Ovary (tissue), 9 donors: Measurements from ENCODE around the gene SUSD2. TPM values are rescaled to one million over a fixed set of nuclear protein-coding genes. Genes with fewer than 3 reads are reported as not detected.

ENCODE experiments used
- DNase-seq, 5 donors: peaks; one replicate each; pipeline ENCODE4 v3.0.0-alpha.2; 2019 to 2020
- H3K27ac ChIP-seq, 2 donors: fragments of 200-600 bp; one replicate each; pipeline versions ENCODE4 v1.5.1 to v1.8.0; 2019 to 2022
- H3K27me3 ChIP-seq: fragments of 200-600 bp; one replicate; pipeline ENCODE4 v1.8.0; 2022
- H3K36me3 ChIP-seq: fragments of 200-600 bp; sonication (generic); one replicate; pipeline ENCODE4 v1.5.1; 2019
- H3K4me1 ChIP-seq: one replicate; pipeline ENCODE4 v1.8.1; 2013; ENCODE audit warnings: mild to moderate bottlenecking, moderate library complexity; ENCODE audit not compliant: insufficient read depth
- H3K4me3 ChIP-seq: fragments of 200-600 bp; sonication (generic); one replicate; pipeline ENCODE4 v1.5.1; 2017
- H3K9me3 ChIP-seq, 2 donors: fragments of 200-600 bp in 1 of 2; sonication (generic) in 1 of 2; one replicate each; pipeline versions ENCODE4 v1.5.1 to v1.8.1; 2013 to 2019; ENCODE audit warnings: mild to moderate bottlenecking in 1 of 2, moderate library complexity in 1 of 2
- EP300 ChIP-seq: sonication (generic); formaldehyde crosslinking; IDR thresholded peaks from one replicate; pipeline ENCODE4 v1.6.1; 2017; ENCODE audit warnings: antibody characterized with exemption
- POLR2A ChIP-seq: fragments of 450-650 bp; IDR thresholded peaks from one replicate; pipeline ENCODE4 v1.6.1; 2017; ENCODE audit warnings: antibody characterized with exemption, mild to moderate bottlenecking, moderate library complexity
- WGBS, 3 donors: extraction: QIAGEN DNeasy Blood & Tissue Kit in 1 of 3; methylation state at CpG; one replicate each; pipeline versions ENCODE4 v1.1.5 to v1.1.7; 2013 to 2017; 5-methylcytosine and 5-hydroxymethylcytosine counted together
- intact Hi-C, 4 donors: fragments of 100-400 bp; cut with DNase I; formaldehyde crosslinking; loops; one replicate each; pipeline versions ENCODE4 v1.11.0 to v1.15.1; 2022 to 2023
- polyA plus RNA-seq, 2 donors: library from polyadenylated mRNA; stranded (reverse); fragments of 200-250 nt in 1 of 2; fragments of 350-450 nt in 1 of 2; fragmentation: Illumina TruSeq in 1 of 2; extraction: RNeasy Lipid Tissue Mini Kit (QIAGEN cat#74804) in 1 of 2; gene quantifications; one replicate each; pipeline ENCODE4 v1.2.3, GENCODE V29; 2013 to 2014
- total RNA-seq, 7 donors: library from RNA; depleted of rRNA in 2 of 7; stranded (reverse); fragments of >200 nt in 2 of 7; fragmentation: NEBNext Ultra II Directional in 3 of 7; extraction: Animal tissue kit (Norgen Biotek cat#: 25700) in 3 of 7; gene quantifications; one replicate each; pipeline versions ENCODE4 v1.1.0 to v1.2.4, GENCODE V29; 2016 to 2023
- TF ChIP-seq, protein P1 (sequence below), 3 donors: fragments of 450-650 bp in 2 of 3; fragments of 200-600 bp in 1 of 3; IDR thresholded peaks; one replicate each; pipeline versions ENCODE4 v1.5.1 to v1.8.0; 2016 to 2022; ENCODE audit warnings: antibody characterized with exemption in 3 of 3, mild to moderate bottlenecking in 1 of 3
- donor health status: DM: no; HTN: no; CAD: no; lungs with moderate emphysema.
- donor health status: DM: no; HTN: no; CAD: no.
- donor health status: Bipolar disorder and iron deficiency.
- donor health status: DM: yes; HTN: yes; CAD: no.
- donor health status: DM: no; HTN: no; CAD: no.
- donor health status: DM: yes; HTN: yes; CAD: no.

SUSD2 gene
- total and polyA plus RNA-seq, 9 donors = 0.45 to 4.1 (median 2.6) TPM

DNA sequence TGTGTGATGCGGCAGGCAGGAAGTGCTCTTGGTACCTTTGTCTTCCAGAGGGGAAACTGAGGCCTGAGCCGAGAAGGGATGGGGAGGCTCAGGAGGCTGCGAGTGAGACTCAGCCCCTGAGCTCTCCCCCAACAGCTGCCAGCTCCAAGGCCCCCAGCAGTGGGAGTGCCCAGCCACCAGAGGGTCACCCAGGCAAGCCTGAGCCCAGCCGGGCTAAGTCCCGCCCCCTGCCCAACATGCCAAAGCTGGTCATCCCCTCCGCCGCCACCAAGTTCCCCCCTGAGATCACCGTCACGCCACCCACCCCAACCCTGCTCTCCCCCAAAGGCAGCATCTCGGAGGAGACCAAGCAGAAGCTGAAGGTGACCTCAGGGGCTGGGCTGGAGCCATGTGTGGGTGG is 3.8 kb upstream of the SUSD2 start:
- H3K4me3 ChIP-seq = no peak overlapping the region
- H3K27me3 ChIP-seq = no peaks in the 10 kb centered on the region
- intact Hi-C loops = loop anchor here in 3 of 4 donors (5.0 to 10.0 kb wide), 2 partner anchors 70 to 223 kb away; no protein-coding TSS in a partner anchor
- H3K36me3 ChIP-seq = no peaks in the 10 kb centered on the region
- H3K27ac ChIP-seq = no peak overlapping the region
- DNase-seq = no peak
- H3K4me1 ChIP-seq = peaks cover 2% of the 10 kb centered on the region
- no peak for TF ChIP-seq EP300
- TF ChIP-seq, protein P1, sequence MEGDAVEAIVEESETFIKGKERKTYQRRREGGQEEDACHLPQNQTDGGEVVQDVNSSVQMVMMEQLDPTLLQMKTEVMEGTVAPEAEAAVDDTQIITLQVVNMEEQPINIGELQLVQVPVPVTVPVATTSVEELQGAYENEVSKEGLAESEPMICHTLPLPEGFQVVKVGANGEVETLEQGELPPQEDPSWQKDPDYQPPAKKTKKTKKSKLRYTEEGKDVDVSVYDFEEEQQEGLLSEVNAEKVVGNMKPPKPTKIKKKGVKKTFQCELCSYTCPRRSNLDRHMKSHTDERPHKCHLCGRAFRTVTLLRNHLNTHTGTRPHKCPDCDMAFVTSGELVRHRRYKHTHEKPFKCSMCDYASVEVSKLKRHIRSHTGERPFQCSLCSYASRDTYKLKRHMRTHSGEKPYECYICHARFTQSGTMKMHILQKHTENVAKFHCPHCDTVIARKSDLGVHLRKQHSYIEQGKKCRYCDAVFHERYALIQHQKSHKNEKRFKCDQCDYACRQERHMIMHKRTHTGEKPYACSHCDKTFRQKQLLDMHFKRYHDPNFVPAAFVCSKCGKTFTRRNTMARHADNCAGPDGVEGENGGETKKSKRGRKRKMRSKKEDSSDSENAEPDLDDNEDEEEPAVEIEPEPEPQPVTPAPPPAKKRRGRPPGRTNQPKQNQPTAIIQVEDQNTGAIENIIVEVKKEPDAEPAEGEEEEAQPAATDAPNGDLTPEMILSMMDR (IDR thresholded peaks at IDR 0.05) = no peak
- TF ChIP-seq POLR2A = no peak
- H3K9me3 ChIP-seq = no peaks in the 10 kb centered on the region
- WGBS, 3 donors = 86 to 87% (median 87%) methylated on average over 10 of the region's 10 CpGs

- peak in 1 of 5 donors; percentile 21 for DNase-seq
- peaks cover 2% of the 10 kb centered on the region for H3K4me1 ChIP-seq
- WGBS, 3 donors = 87 to 89% (median 88%) methylated on average over 12 of the region's 12 CpGs
- H3K27me3 ChIP-seq = no peaks in the 10 kb centered on the region
- TF ChIP-seq, protein P1 (IDR thresholded peaks at IDR 0.05) = no peak
- TF ChIP-seq POLR2A = no peak
- TF ChIP-seq EP300 = no peak
- no peaks in the 10 kb centered on the region for H3K36me3 ChIP-seq
- H3K4me3 ChIP-seq = no peak overlapping the region
- no peak overlapping the region for H3K27ac ChIP-seq
- intact Hi-C loops = loop anchor here in 3 of 4 donors (5.0 to 10.0 kb wide), 2 partner anchors 71 to 223 kb away; no protein-coding TSS in a partner anchor
- no peaks in the 10 kb centered on the region for H3K9me3 ChIP-seq
Measured at GRCh38 chr22:24178021-24178431, 3.3 kb upstream of the SUSD2 start.

DNA sequence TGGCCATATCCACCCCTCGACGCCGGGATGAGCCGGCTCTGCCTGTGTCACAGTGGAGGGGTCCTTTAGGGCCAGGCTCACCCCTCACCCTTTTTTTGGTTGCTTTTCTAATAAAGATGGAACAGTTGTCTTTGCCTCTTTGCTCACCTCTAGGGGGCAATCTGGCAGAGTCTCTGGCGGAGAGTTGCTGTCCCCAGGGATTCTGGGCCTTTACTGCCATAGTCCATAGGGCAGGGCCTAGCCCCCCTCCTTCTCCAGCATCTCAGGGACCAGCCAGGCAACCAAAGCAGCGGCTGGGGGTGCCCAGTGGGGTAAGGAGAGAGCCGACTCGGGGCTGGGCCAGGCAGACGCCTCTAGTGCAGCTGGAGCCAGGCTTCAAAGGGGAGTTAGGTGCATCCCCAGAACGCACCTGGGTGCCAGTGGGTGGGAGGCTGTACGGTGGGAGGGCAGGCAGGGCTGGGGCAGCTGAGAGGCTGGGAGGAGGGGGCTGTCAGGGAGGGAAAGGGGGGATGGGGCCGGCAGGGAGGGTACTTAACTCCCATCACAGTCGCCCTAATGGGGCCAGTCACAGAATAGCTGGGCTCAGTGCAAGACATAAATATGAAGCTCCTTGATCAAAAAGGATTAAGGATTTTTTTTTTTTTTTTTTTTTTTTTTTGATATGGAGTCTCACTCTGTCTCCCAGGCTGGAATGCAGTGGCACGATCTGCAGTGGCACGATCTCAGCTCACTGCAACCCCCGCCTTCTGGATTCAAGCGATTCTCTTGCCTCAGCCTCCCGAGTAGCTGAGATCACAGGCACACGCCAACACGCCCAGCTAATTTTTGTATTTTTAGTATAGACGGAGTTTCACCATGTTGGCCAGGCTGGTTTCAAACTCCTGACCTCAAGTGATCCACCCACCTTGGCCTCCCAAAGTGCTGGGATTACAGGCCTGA is 2.5 kb upstream of the SUSD2 start:
- intact Hi-C loops = loop anchor here in 3 of 4 donors (5.0 to 10.0 kb wide), 2 partner anchors 71 to 224 kb away; no protein-coding TSS in a partner anchor
- no peak overlapping the region for H3K27ac ChIP-seq
- H3K27me3 ChIP-seq = no peaks in the 10 kb centered on the region
- DNase-seq = peak in 1 of 5 donors; percentile 20
- TF ChIP-seq, protein P1 (IDR thresholded peaks at IDR 0.05) = no peak
- TF ChIP-seq EP300 (no peak), POLR2A (no peak)
- no peaks in the 10 kb centered on the region for H3K36me3 ChIP-seq
- H3K4me1 ChIP-seq = peaks cover 2% of the 10 kb centered on the region
- H3K9me3 ChIP-seq = no peaks in the 10 kb centered on the region
- no peak overlapping the region for H3K4me3 ChIP-seq
- WGBS, 3 donors = 78 to 82% (median 80%) methylated on average over 21 of the region's 21 CpGs

GRCh38 chr22:24179478-24180210 is 1.6 kb upstream of the SUSD2 start:
- intact Hi-C loops = loop anchor here in 3 of 4 donors (2.0 to 10.0 kb wide), 3 partner anchors 71 to 225 kb away; no protein-coding TSS in a partner anchor
- Histone ChIP-seq H3K4me3 (no peak overlapping the region), H3K27ac (no peak overlapping the region), H3K4me1 (peaks cover 2% of the 10 kb centered on the region), H3K36me3 (no peaks in the 10 kb centered on the region), H3K27me3 (no peaks in the 10 kb centered on the region), H3K9me3 (no peaks in the 10 kb centered on the region)
- TF ChIP-seq EP300 (no peak), POLR2A (no peak)
- TF ChIP-seq, protein P1 (IDR thresholded peaks at IDR 0.05) = no peak
- DNase-seq = no peak
- WGBS, 3 donors = 77 to 84% (median 82%) methylated on average over 16 to 17 of the region's 17 CpGs
